H1 (cell line): ENCODE measurements around the gene KIF22. TPM values are rescaled to one million over a fixed set of nuclear protein-coding genes. Genes with fewer than 3 reads are reported as not detected.

Source experiments
- CTCF ChIA-PET: fragments of 300-600 bp; sonication (Branson Sonifier 250); formaldehyde crosslinking; loops from one replicate; lab custom pipeline; 2021; ENCODE audit not compliant: partially characterized antibody; lab: Charles Lee
- POLR2A ChIA-PET: fragments of 300-600 bp; sonication (Branson Sonifier 250); formaldehyde crosslinking; loops from one replicate; lab custom pipeline; 2021; ENCODE audit warnings: inconsistent platforms; ENCODE audit not compliant: partially characterized antibody; lab: Charles Lee
- DNase-seq, 2 experiments: peaks; one replicate each; pipeline versions ENCODE4 v3.0.0 to v3.0.0-alpha.2; 2010 to 2022; ENCODE audit warnings: low spot score in 2 of 2, low read depth in 1 of 2, mixed read lengths in 1 of 2
- FAIRE-seq: peaks from 2 replicates; lab custom pipeline; 2011; peaks lifted over from hg19 to GRCh38; lab: Jason Lieb, UNC
- H2AFZ ChIP-seq: 2 replicates; pipeline ENCODE4 v1.8.1; 2012; ENCODE audit warnings: low read length, inconsistent platforms
- H2AK5ac ChIP-seq: 2 replicates; pipeline ENCODE4 v1.6.1; 2013; ENCODE audit warnings: low read depth, low read length
- H2BK120ac ChIP-seq: replicated peaks from 2 replicates; pipeline ENCODE3; 2013; ENCODE audit warnings: low read depth, low read length, inconsistent platforms
- H2BK12ac ChIP-seq: 2 replicates; pipeline ENCODE4 v1.6.1; 2013; ENCODE audit warnings: low read depth, low read length
- H2BK15ac ChIP-seq: 2 replicates; pipeline ENCODE4 v1.6.1; 2013; ENCODE audit warnings: low read length
- H2BK20ac ChIP-seq: 2 replicates; pipeline ENCODE4 v1.6.1; 2013; ENCODE audit warnings: low read length
- H2BK5ac ChIP-seq: 2 replicates; pipeline ENCODE4 v1.6.1; 2013; ENCODE audit warnings: low read depth, low read length
- H3K14ac ChIP-seq: 2 replicates; pipeline ENCODE4 v1.6.1; 2013; ENCODE audit warnings: inconsistent platforms; ENCODE audit not compliant: insufficient read length
- H3K18ac ChIP-seq: 2 replicates; pipeline ENCODE4 v1.6.1; 2013; ENCODE audit warnings: low read length; ENCODE audit errors: extremely low read depth
- H3K23ac ChIP-seq: 2 replicates; pipeline ENCODE4 v1.6.1; 2013; ENCODE audit warnings: inconsistent platforms; ENCODE audit not compliant: insufficient read length
- H3K23me2 ChIP-seq: 2 replicates; pipeline ENCODE4 v1.6.1; 2013; ENCODE audit warnings: low read depth, low read length
- H3K27ac ChIP-seq: 2 replicates; pipeline ENCODE4 v1.6.1; 2011; ENCODE audit warnings: low read depth, low read length, inconsistent platforms
- H3K27me3 ChIP-seq, 4 experiments: replicated peaks in 1 of 4; 1 replicate in 1 of 4; 2 replicates in 3 of 4; pipeline versions ENCODE4 v1.6.1 to v1.8.1; 2011 to 2013; ENCODE audit warnings: low read length in 3 of 4, mild to moderate bottlenecking in 3 of 4, inconsistent platforms in 2 of 4, mixed read lengths in 2 of 4, moderate library complexity in 1 of 4; ENCODE audit not compliant: control insufficient read depth in 3 of 4, insufficient read depth in 3 of 4; ENCODE audit errors: extremely low read depth in 1 of 4
- H3K36me3 ChIP-seq, 4 experiments: 2 replicates each; pipeline versions ENCODE4 v1.6.1 to v1.8.1; 2011 to 2013; ENCODE audit warnings: mild to moderate bottlenecking in 4 of 4, low read length in 3 of 4, moderate library complexity in 2 of 4, control low read depth in 1 of 4, inconsistent platforms in 1 of 4; ENCODE audit not compliant: insufficient read depth in 4 of 4, control insufficient read depth in 2 of 4
- H3K4ac ChIP-seq: replicated peaks from 2 replicates; pipeline ENCODE3; 2013; ENCODE audit warnings: low read length, low read depth, mixed read lengths, inconsistent platforms; ENCODE audit not compliant: insufficient read length
- H3K4me1 ChIP-seq, 4 experiments: replicated peaks in 1 of 4; 1 replicate in 1 of 4; 2 replicates in 3 of 4; pipeline versions ENCODE4 v1.6.1 to v1.8.1; 2011 to 2013; ENCODE audit warnings: low read length in 3 of 4, inconsistent platforms in 2 of 4, mixed read lengths in 1 of 4; ENCODE audit not compliant: insufficient read depth in 4 of 4, control insufficient read depth in 3 of 4
- H3K4me2 ChIP-seq, 2 experiments: 2 replicates each; pipeline versions ENCODE4 v1.6.1 to v1.8.1; 2011 to 2013; ENCODE audit warnings: low read depth in 2 of 2, low read length in 2 of 2, control low read depth in 1 of 2, inconsistent platforms in 1 of 2, mild to moderate bottlenecking in 1 of 2; ENCODE audit not compliant: insufficient read depth in 1 of 2
- H3K4me3 ChIP-seq, 4 experiments: fragments of 200-600, 300-600 bp in 1 of 4; sonication (generic), shearing (Covaris generic), sonication (Bioruptor Twin) in 1 of 4; 2 replicates each; pipeline versions ENCODE4 v1.5.1 to v1.8.1; 2011 to 2016; ENCODE audit warnings: low read length in 4 of 4, low read depth in 3 of 4, control low read depth in 2 of 4, inconsistent platforms in 2 of 4, mild to moderate bottlenecking in 2 of 4, mixed read lengths in 1 of 4, moderate library complexity in 1 of 4; ENCODE audit not compliant: insufficient read depth in 2 of 4; ENCODE audit errors: extremely low read depth in 1 of 4
- H3K56ac ChIP-seq: replicated peaks from 2 replicates; pipeline ENCODE3; 2013; ENCODE audit warnings: low read depth, mild to moderate bottlenecking, mixed read lengths, low read length, inconsistent platforms; ENCODE audit not compliant: insufficient read length
- H3K79me1 ChIP-seq: 2 replicates; pipeline ENCODE4 v1.6.1; 2013; ENCODE audit warnings: low read depth, low read length, control low read depth
- H3K79me2 ChIP-seq, 2 experiments: 2 replicates each; pipeline versions ENCODE4 v1.6.1 to v1.8.1; 2012 to 2013; ENCODE audit warnings: low read length in 2 of 2, mild to moderate bottlenecking in 2 of 2, inconsistent platforms in 1 of 2; ENCODE audit not compliant: insufficient read depth in 2 of 2, control insufficient read depth in 1 of 2
- H3K9ac ChIP-seq, 4 experiments: replicated peaks in 1 of 4; 1 replicate in 1 of 4; 2 replicates in 3 of 4; pipeline versions ENCODE4 v1.6.1 to v1.8.1; 2011 to 2013; ENCODE audit warnings: low read depth in 3 of 4, low read length in 3 of 4, control low read depth in 2 of 4, mild to moderate bottlenecking in 2 of 4, moderate library complexity in 2 of 4, inconsistent platforms in 1 of 4; ENCODE audit errors: extremely low read depth in 1 of 4
- H3K9me3 ChIP-seq, 2 experiments: 2 replicates each; pipeline versions ENCODE4 v1.6.1 to v1.8.1; 2012 to 2013; ENCODE audit warnings: mild to moderate bottlenecking in 2 of 2, moderate library complexity in 2 of 2, control low read depth in 1 of 2, inconsistent platforms in 1 of 2, low read depth in 1 of 2, low read length in 1 of 2, mixed read lengths in 1 of 2; ENCODE audit not compliant: insufficient read depth in 2 of 2
- H4K20me1 ChIP-seq, 2 experiments: replicated peaks in 1 of 2; 2 replicates each; pipeline versions ENCODE3 to v1.8.1; 2011 to 2013; ENCODE audit warnings: inconsistent platforms in 2 of 2, low read length in 2 of 2, mild to moderate bottlenecking in 1 of 2; ENCODE audit not compliant: insufficient read depth in 2 of 2, control insufficient read depth in 1 of 2
- H4K5ac ChIP-seq: 2 replicates; pipeline ENCODE4 v1.6.1; 2013; ENCODE audit warnings: low read length, low read depth, mixed read lengths, inconsistent platforms; ENCODE audit not compliant: insufficient read length
- H4K8ac ChIP-seq: 2 replicates; pipeline ENCODE4 v1.8.0; 2013; ENCODE audit warnings: mild to moderate bottlenecking, moderate library complexity, low read length, inconsistent platforms; ENCODE audit not compliant: insufficient read depth; ENCODE audit errors: extremely low read depth
- H4K91ac ChIP-seq: replicated peaks from 2 replicates; pipeline ENCODE3; 2013; ENCODE audit warnings: low read length, mixed read lengths, inconsistent platforms; ENCODE audit not compliant: insufficient read length
- CTCF ChIP-seq, 3 experiments: IDR thresholded peaks; 1 replicate in 2 of 3; 2 replicates in 1 of 3; pipeline versions ENCODE4 v1.5.1 to v1.6.1; 2011; ENCODE audit warnings: low read length in 3 of 3, mild to moderate bottlenecking in 3 of 3, inconsistent platforms in 2 of 3, low read depth in 1 of 3, moderate library complexity in 1 of 3; ENCODE audit not compliant: insufficient read depth in 1 of 3; ENCODE audit errors: control extremely low read depth in 1 of 3
- WGBS, 2 experiments: shearing (Covaris generic) in 1 of 2; methylation state at CpG; one replicate each; pipeline versions ENCODE4 v1.1.6 to v1.1.7; 2013 to 2015; ENCODE audit warnings: low lambda C conversion rate in 2 of 2, mixed read lengths in 2 of 2, inconsistent platforms in 1 of 2, low coverage in 1 of 2, missing lambda C conversion rate in 1 of 2; ENCODE audit not compliant: insufficient replicate concordance in 2 of 2, insufficient coverage in 1 of 2, insufficient read length in 1 of 2; ENCODE audit errors: extremely low coverage in 1 of 2, missing lambda C conversion rate in 1 of 2; 5-methylcytosine and 5-hydroxymethylcytosine counted together
- polyA plus RNA-seq, 7 experiments: library from polyadenylated mRNA; depleted of rRNA in 3 of 7; stranded (reverse) in 5 of 7; unstranded in 2 of 7; fragments of >200 nt in 5 of 7; fragments of 200-250 nt in 2 of 7; gene quantifications; 1 replicate in 5 of 7; 2 replicates in 1 of 7; 4 replicates in 1 of 7; pipeline versions ENCODE4 v1.2.1 to v1.2.3, GENCODE V29; 2011 to 2013; ENCODE audit warnings: missing spikeins in 2 of 7, mixed read lengths in 2 of 7
- total RNA-seq: library from RNA; stranded (reverse); fragmentation: NEBNext Ultra II Directional; extraction: Animal tissue kit (Norgen Biotek cat#: 25700); gene quantifications from 2 replicates; pipeline ENCODE4 v1.2.1, GENCODE V29; 2021

KIF22 gene
- total and polyA plus RNA-seq, 2 of the 8 experiments (the other 6 are each of a cell fraction or from before 2014, with no cell fraction given), result 139 to 142 TPM

- H3K4me1 ChIP-seq, result peaks cover 0 to 9% (median 5%) of the 10 kb centered on the region in 4 experiments; a peak in 5 of 7 replicates
- H3K27ac ChIP-seq, result no peak overlapping the region
- POLR2A ChIA-PET, result interaction anchor here (0.6 to 16.6 kb wide), 11 partner anchors 9 to 211 kb away, joined by 3 to 167 read pairs (median 5); no protein-coding TSS in a partner anchor
Observed at GRCh38 chr16:29820730-29821642, 30.4 kb downstream of the KIF22 start.

More at GRCh38 chr16:29820730-29821642, 30.4 kb downstream of the KIF22 start:
- no peak for FAIRE-seq
- Histone ChIP-seq H3K79me2 (peaks cover 0 to 18% of the 10 kb centered on the region in 2 experiments; a peak in 1 of 4 replicates), H3K56ac (no peak overlapping the region), H4K8ac (no peak overlapping the region), H2BK12ac (no peak overlapping the region), H2BK5ac (no peak overlapping the region)
- TF ChIP-seq CTCF (IDR thresholded peaks at IDR 0.05; ENCODE audit: control extremely low read depth in 1 of 3, insufficient read depth in 1 of 3, low read depth in 1 of 3, low read length in 3 of 3), result no peak
- TF ChIP-seq, all 59 proteins: peak for 0
- Histone ChIP-seq H4K91ac (no peak overlapping the region), H2BK120ac (no peak overlapping the region), H3K36me3 (peaks cover 12 to 23% (median 18%) of the 10 kb centered on the region in 4 experiments), H2BK15ac (no peak overlapping the region), H3K18ac (no peak overlapping the region), H2AFZ (no peak overlapping the region), H2AK5ac (no peak overlapping the region), H2BK20ac (no peak overlapping the region), H4K5ac (no peak overlapping the region), H3K4ac (no peak overlapping the region), H3K79me1 (peaks cover 5% of the 10 kb centered on the region; the same call in 1 of the 2 replicates), H3K23ac (no peak overlapping the region), H4K20me1 (peaks cover 2 to 4% of the 10 kb centered on the region in 2 experiments), H3K4me3 (no peak overlapping the region; a peak in 1 of 8 replicates), H3K4me2 (no peak overlapping the region), H3K23me2 (peaks cover 4% of the 10 kb centered on the region), H3K9me3 (no peaks in the 10 kb centered on the region), H3K9ac (no peak overlapping the region; a peak in 1 of 7 replicates), H3K27me3 (no peaks in the 10 kb centered on the region), H3K14ac (no peak overlapping the region)
- 85% methylated on average over 10 of the region's 11 CpGs; no CpG with 5 or more reads in 1 of the 2 experiments for WGBS, 2 experiments
- CTCF ChIA-PET, result interaction anchor here (1.0 to 17.5 kb wide), 9 partner anchors 9 to 234 kb away, joined by 3 to 212 read pairs (median 5); partner anchors contain the start of gene MAZ
- DNase-seq, result no peak
